GM12874 (cell line): ENCODE results near the gene ERVK3-1.

Source experiments
- TF ChIP-seq, protein P1 (sequence below): IDR thresholded peaks from 2 replicates; pipeline ENCODE4 v1.5.1; 2011; ENCODE audit warnings: low read depth, mild to moderate bottlenecking, control low read depth, low read length, moderate library complexity; ENCODE audit not compliant: insufficient read depth

ERVK3-1 gene

DNA sequence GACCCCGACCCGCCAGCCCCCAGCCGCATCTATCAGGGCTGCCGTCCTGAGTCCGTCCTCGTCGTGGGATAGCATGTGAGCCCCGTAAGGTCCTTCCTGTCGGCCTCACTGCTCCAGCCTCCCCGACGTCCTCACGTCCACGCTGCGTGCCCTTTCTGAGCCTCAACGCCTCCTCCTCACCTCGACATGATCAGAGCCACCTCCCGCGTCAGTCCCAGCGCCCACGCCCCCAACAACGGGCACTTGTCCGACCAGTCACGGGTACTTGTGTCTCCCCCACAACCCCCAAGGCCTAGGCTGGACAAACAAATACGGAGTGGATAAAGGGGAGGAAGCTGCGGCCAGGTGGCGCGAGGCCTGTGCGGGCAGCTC, 56.7 kb downstream of the ERVK3-1 start:
- TF ChIP-seq, protein P1, sequence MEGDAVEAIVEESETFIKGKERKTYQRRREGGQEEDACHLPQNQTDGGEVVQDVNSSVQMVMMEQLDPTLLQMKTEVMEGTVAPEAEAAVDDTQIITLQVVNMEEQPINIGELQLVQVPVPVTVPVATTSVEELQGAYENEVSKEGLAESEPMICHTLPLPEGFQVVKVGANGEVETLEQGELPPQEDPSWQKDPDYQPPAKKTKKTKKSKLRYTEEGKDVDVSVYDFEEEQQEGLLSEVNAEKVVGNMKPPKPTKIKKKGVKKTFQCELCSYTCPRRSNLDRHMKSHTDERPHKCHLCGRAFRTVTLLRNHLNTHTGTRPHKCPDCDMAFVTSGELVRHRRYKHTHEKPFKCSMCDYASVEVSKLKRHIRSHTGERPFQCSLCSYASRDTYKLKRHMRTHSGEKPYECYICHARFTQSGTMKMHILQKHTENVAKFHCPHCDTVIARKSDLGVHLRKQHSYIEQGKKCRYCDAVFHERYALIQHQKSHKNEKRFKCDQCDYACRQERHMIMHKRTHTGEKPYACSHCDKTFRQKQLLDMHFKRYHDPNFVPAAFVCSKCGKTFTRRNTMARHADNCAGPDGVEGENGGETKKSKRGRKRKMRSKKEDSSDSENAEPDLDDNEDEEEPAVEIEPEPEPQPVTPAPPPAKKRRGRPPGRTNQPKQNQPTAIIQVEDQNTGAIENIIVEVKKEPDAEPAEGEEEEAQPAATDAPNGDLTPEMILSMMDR = no peak

DNA sequence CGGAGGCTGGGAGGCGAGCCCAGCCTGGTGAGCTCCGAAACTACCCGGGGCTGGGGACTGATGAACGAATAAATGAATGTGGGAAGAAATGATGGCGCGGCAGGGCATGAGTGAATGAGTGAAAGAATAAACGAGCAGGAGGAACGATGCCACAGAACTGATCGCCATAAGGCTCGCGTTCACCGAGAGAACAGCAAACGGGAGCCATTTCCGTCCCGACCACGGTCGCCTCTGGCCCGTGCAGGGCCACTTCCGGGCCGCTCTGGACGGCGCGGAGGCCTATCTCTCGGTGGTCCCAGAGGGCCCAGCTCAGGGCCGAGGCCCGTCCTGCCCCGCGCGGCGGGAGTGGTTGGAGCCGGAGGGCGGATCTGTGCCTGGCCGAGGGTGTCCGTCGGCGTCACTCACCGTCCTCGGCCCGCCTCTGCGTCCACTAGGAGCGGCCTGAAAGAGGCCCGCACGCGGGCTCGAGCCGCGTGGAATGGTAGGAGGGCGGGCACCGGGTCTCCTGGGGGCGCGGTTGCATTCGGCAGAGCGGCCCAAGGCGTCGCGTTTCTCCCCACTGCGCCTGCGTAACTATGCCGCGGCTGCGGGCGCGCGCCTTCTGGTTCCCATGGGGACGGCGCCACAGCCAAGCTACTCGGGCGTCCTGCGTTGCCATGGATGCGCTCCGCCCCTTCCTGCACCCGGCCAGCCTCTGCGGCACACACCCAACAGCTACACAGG, 57.3 kb downstream of the ERVK3-1 start, which contains the start of gene ZNF497:
TSS of gene ZNF497 (minus strand) at position 480 of the 723 bp plus-strand sequence. CDS start 5,116 bp downstream, outside the sequence.
- TF ChIP-seq, protein P1 = no peak

DNA sequence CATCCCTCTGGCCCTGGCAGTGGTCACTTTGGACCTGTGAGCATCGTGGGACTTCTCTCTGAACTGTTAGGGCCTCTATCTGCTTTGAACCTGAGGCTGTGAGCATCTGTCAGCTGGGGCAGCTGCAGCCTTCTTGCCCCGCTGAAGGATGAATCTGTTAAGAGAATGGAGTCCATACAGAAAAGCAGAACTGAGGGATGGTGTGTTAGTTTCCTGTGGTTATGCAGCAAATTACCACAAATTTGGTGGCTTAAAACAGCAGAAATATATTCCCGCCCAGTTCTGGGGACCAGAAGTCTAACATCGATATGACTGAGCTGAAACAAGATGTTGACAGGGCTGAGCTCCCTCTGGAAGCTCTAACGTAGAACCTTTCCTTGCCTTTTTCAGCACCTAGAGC, 59.0 kb downstream of the ERVK3-1 start:
- TF ChIP-seq, protein P1 = no peak
